Measurements from ENCODE around the gene UPB1.

Gene UPB1

DNA sequence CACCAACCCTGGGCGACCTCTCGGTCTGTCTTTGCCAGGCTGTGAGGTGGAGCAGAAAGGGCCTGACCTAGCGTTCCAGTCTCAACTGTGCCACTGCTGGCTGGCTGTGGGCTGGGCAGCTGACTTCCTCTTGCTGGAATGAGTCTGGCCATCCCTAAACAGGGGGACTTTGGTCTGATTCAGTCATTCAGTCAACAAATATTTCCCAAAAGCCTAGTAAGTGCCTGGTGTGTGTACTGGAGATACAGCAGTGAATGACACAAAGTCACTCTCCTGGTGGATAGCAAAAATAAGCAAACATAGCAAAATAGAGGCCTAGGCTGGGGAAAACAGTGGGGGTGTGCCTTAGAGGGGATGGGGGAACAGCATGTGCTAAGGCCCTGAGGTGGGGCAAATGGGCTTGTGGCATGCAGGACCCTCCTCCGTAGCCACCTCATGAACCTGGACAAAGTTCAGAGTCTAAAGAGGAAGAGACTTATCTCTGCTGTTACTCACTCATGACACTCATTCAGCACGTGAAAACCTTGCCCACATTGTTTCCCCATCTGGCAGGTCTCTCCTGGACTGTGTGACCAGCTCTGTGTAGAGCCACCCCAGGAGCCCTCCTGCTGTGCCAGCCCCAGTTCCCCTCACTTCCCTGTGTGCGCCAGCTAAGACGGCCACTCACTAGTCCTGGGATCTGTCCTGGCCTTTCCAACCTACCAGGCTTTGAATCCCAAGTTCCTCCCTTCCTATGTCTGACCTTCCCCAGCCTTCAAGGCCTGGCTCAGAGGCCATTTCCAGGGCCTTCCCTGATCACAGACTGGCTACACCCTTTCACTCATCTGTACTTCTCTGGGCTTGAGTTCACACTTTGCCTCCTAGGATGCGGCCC, 55.1 kb downstream of the UPB1 start:
- no peak for TF ChIP-seq CTCF (IDR thresholded peaks at IDR 0.05; ENCODE audit: insufficient read depth, low read depth, low read length, missing control alignments)
- H3K4me3 ChIP-seq (ENCODE audit: low read depth, low read length): no peak overlapping the region
- DNase-seq (ENCODE audit: low read depth): no peak

DNA sequence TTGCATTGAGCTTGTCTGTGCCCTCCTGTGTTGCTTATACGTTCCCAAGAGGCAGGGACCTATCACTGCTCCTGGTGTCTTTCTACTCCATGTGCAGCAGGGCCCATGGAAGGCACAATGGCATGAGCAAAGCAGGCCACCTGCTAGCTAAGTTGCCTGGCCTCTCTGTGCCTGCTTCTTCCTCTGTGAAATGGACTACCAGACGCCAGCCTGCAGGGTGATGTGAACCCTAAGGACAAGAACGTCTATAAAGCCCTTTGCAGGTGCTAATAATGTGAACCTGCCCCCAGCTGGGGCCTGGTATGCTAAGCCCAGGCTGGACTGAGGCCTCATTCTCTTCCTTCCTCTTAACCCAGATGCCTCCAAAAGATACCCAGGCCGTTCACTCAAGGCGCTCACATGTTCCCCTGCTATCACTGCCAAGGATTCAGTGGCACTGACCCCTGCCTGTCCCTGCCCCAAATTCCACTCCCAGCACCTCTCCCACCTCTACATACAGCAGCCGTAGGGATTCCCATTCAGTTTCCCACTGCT, 55.8 kb downstream of the UPB1 start:
- DNase-seq (ENCODE audit: low read depth): no peak
- no peak for TF ChIP-seq CTCF (IDR thresholded peaks at IDR 0.05; ENCODE audit: insufficient read depth, low read depth, low read length, missing control alignments)
- no peak overlapping the region for H3K4me3 ChIP-seq (ENCODE audit: low read depth, low read length)

DNA sequence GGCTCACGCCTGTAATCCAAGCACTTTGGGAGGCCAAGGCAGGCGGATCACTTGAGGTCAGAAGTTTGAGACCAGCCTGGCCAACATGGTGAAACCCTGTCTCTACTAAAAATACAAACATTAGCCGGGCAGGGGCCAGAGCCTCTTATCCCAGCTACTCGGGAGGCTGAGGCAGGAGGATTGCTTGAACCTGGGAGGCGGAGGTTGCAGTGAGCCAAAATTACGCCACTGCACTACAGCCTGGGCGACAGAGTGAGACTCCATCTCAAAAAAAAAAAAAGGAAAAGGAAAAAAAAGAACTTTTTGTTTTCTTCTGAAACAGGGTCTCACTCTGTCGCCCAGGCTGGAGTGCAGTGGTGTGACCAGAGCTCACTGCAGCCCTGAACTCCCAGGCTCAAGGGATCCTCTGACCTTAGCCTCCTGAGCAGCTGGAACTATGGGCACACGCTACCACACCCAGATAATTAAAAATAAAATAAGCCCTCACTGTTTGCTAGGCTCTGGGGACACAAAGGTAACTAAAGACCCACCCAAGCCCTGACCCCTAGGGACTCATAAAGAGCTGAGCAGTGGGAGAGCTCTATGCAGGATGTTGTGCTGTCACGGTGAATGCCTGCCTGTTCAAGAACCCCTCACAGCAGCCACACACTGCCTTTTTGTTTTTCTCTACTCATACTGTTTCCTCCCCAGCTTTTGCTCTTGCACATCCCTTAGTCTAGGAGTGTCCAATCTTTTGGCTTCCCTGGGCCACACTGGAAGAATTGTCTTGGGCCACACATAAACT, 57.6 kb downstream of the UPB1 start:
- H3K4me3 ChIP-seq (ENCODE audit: low read depth, low read length): peak overlapping the region; percentile 72
- peak; percentile 45 for DNase-seq (ENCODE audit: low read depth)

GRCh38 chr22:24553597-24554312, 58.6 kb downstream of the UPB1 start:
- H3K4me3 ChIP-seq (ENCODE audit: low read depth, low read length): peak overlapping the region; percentile 72
- no peak for TF ChIP-seq CTCF (IDR thresholded peaks at IDR 0.05; ENCODE audit: insufficient read depth, low read depth, low read length, missing control alignments)
- no peak for DNase-seq (ENCODE audit: low read depth)

- peak within 1 kb of the TSS; percentile 94 for H3K4me3 ChIP-seq (ENCODE audit: low read depth, low read length)
- TF ChIP-seq CTCF (IDR thresholded peaks at IDR 0.05; ENCODE audit: insufficient read depth, low read depth, low read length, missing control alignments): no peak
- DNase-seq (ENCODE audit: low read depth): peak; percentile 52
Measured at GRCh38 chr22:24554313-24555164, 59.4 kb downstream of the UPB1 start, which contains the start of gene GUCD1. Gene GUCD1 (minus strand): TSS chr22:24555138. CDS start chr22:24554991, 147 bp downstream.

DNA sequence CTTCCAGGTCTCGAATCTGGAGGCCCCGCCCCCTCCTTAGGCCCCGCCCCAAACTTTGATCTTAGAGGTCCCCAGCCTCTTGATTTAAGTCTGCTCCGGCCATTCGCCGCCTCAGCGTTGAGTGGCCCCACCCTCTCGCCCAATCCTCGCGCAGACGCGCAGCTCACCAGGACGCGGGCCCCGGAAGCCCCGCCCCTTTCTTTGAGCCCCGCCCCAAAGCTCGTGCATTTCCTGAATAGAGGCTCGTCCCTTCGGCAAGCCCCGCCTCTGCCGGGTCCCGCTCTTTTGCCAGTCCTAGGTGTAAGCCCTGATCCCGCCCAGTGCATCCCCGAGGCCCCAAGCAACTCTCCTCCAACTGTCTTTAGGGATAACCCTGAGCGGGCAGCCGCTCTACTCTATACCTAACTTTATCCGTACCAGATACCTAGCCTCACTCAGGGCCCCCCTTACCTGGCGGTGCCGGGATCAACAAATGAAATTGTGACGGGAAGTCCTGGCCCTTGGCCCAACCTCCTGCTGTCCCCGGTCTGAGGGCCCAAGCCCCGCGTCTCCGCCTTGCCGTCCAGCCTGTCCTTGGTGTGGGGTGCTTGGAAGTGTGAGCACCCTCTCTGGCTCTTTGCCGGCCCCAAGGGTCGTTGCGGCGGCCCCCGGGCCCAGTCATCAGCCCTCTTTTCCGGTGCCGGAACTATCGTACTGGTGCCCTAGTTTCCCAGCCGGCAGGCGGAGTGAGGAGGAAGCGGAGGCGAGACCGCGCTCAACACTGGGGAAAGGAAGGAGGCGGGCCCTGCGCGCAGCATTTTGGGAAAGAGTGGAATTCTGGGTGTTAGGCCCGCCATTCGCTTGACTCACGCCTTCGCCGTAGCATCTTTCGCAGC, 60.3 kb downstream of the UPB1 start, which contains the start of gene SNRPD3:
Gene SNRPD3, plus strand, starts transcription at position 835 of the 875 bp plus-strand sequence. CDS start 1,676 bp downstream, outside the sequence.
- TF ChIP-seq CTCF (IDR thresholded peaks at IDR 0.05; ENCODE audit: insufficient read depth, low read depth, low read length, missing control alignments): no peak
- peak; percentile 99 for DNase-seq (ENCODE audit: low read depth)
- peak within 1 kb of the TSS; percentile 94 for H3K4me3 ChIP-seq (ENCODE audit: low read depth, low read length)
